WTC11 (cell line): ENCODE data around the gene SLC2A5. TPM values are rescaled to one million over a fixed set of nuclear protein-coding genes. Genes with fewer than 3 reads are reported as not detected.

ENCODE experiments used
- ATAC-seq: fragments of 200-7000 bp; cut with Tn5 transposase; 2 replicates; pipeline ENCODE4 v1.10.0; 2021; ENCODE audit warnings: mild to moderate bottlenecking, moderate library complexity
- CTCF ChIA-PET: fragments of 300-600 bp; sonication (Branson Sonifier 250); formaldehyde crosslinking; loops from one replicate; lab custom pipeline; 2021; ENCODE audit warnings: antibody characterized with exemption; lab: Charles Lee
- POLR2A ChIA-PET: fragments of 350-600 bp; sonication (Branson Sonifier 250); formaldehyde crosslinking; loops from one replicate; lab custom pipeline; 2021; ENCODE audit warnings: antibody characterized with exemption; lab: Charles Lee
- DNase-seq: peaks from one replicate; pipeline ENCODE4 v3.0.0; 2021; ENCODE audit warnings: low spot score
- H3K27ac Mint-ChIP-seq: 2 replicates; pipeline ENCODE4 v1.8.0; 2021; ENCODE audit warnings: mixed read lengths
- H3K27me3 Mint-ChIP-seq: 2 replicates; pipeline ENCODE4 v1.8.0; 2021; ENCODE audit warnings: low read depth, mild to moderate bottlenecking, moderate library complexity, mixed read lengths
- H3K36me3 Mint-ChIP-seq: 2 replicates; pipeline ENCODE4 v1.8.0; 2021; ENCODE audit warnings: mixed read lengths
- H3K4me1 Mint-ChIP-seq: 2 replicates; pipeline ENCODE4 v1.8.0; 2022; ENCODE audit warnings: mixed read lengths
- H3K4me3 Mint-ChIP-seq: 2 replicates; pipeline ENCODE4 v1.8.0; 2021; ENCODE audit warnings: mild to moderate bottlenecking, moderate library complexity, mixed read lengths
- H3K9me3 Mint-ChIP-seq: 2 replicates; pipeline ENCODE4 v1.8.0; 2021; ENCODE audit warnings: mixed read lengths
- AR ChIP-seq: fragments of 250-450 bp; sonication (Bioruptor Pico); IDR thresholded peaks from 2 replicates; pipeline ENCODE4 v1.9.0; 2021; ENCODE audit warnings: mild to moderate bottlenecking
- CREM ChIP-seq: sonication (generic); formaldehyde crosslinking; IDR thresholded peaks from 2 replicates; pipeline ENCODE4 v1.8.1; 2022; ENCODE audit warnings: mild to moderate bottlenecking, missing genetic modification reagents, moderate library complexity
- E2F4 ChIP-seq: sonication (generic); formaldehyde crosslinking; IDR thresholded peaks from 2 replicates; pipeline ENCODE4 v1.8.1; 2022; ENCODE audit warnings: low read depth, mild to moderate bottlenecking, moderate library complexity, missing genetic modification reagents, borderline replicate concordance
- FOXP4 ChIP-seq: sonication (generic); formaldehyde crosslinking; IDR thresholded peaks from 2 replicates; pipeline ENCODE4 v1.8.0; 2022; ENCODE audit warnings: mild to moderate bottlenecking, missing genetic modification reagents
- HMGXB4 ChIP-seq: sonication (generic); formaldehyde crosslinking; IDR thresholded peaks from 2 replicates; pipeline ENCODE4 v1.8.1; 2023; ENCODE audit warnings: mild to moderate bottlenecking, moderate library complexity, missing genetic modification reagents
- IRF1 ChIP-seq: sonication (generic); formaldehyde crosslinking; IDR thresholded peaks from 2 replicates; pipeline ENCODE4 v1.8.0; 2023; ENCODE audit warnings: missing genetic modification reagents
- MLX ChIP-seq: sonication (generic); formaldehyde crosslinking; IDR thresholded peaks from 2 replicates; pipeline ENCODE4 v1.8.1; 2023; ENCODE audit warnings: mild to moderate bottlenecking, missing genetic modification reagents, moderate library complexity
- MXD4 ChIP-seq: fragments of 250-450 bp; sonication (Bioruptor Pico); IDR thresholded peaks from 2 replicates; pipeline ENCODE4 v1.8.0; 2021; ENCODE audit warnings: mild to moderate bottlenecking, moderate library complexity, borderline replicate concordance
- MYBL2 ChIP-seq: sonication (generic); formaldehyde crosslinking; IDR thresholded peaks from 2 replicates; pipeline ENCODE4 v1.8.1; 2023; ENCODE audit warnings: mild to moderate bottlenecking, moderate library complexity, missing genetic modification reagents
- NR2C2 ChIP-seq: sonication (generic); formaldehyde crosslinking; IDR thresholded peaks from 2 replicates; pipeline ENCODE4 v1.8.0; 2022; ENCODE audit warnings: mild to moderate bottlenecking, missing genetic modification reagents
- TEAD1 ChIP-seq: sonication (generic); formaldehyde crosslinking; IDR thresholded peaks from 2 replicates; pipeline ENCODE4 v1.8.0; 2022; ENCODE audit warnings: mild to moderate bottlenecking, missing genetic modification reagents
- USF2 ChIP-seq: sonication (generic); formaldehyde crosslinking; IDR thresholded peaks from 2 replicates; pipeline ENCODE4 v1.8.1; 2023; ENCODE audit warnings: mild to moderate bottlenecking, missing genetic modification reagents, moderate library complexity
- ZMAT4 ChIP-seq: fragments of 250-450 bp; sonication (Bioruptor Pico); IDR thresholded peaks from 2 replicates; pipeline ENCODE4 v1.9.0; 2021; ENCODE audit warnings: mild to moderate bottlenecking
- ZNF138 ChIP-seq: sonication (generic); formaldehyde crosslinking; conservative IDR thresholded peaks from 2 replicates; pipeline ENCODE4 v1.8.1; 2022; ENCODE audit warnings: mild to moderate bottlenecking, moderate library complexity, missing genetic modification reagents
- ZNF532 ChIP-seq: fragments of 250-450 bp; sonication (Bioruptor Pico); IDR thresholded peaks from 2 replicates; pipeline ENCODE4 v1.9.0; 2021; ENCODE audit warnings: mild to moderate bottlenecking, borderline replicate concordance
- total RNA-seq: library from RNA; stranded (reverse); gene quantifications from 3 replicates; pipeline ENCODE4 v1.2.3, GENCODE V29; 2021

Gene SLC2A5
- total RNA-seq, 1 experiment from 2014 or later, result 0.04 TPM

- TF ChIP-seq FOXP4 (CRISPR knock-in tag) (no peak), CREM (CRISPR knock-in tag) (no peak), NR2C2 (CRISPR knock-in tag) (no peak), ZMAT4 (CRISPR knock-in tag) (no peak)
Measured at GRCh38 chr1:9065213-9065751, 4.2 kb downstream of the SLC2A5 start (continued).

GRCh38 chr1:9062846-9063245, 6.6 kb downstream of the SLC2A5 start:
- peaks cover 4% of the 10 kb centered on the region; the same call in 1 of the 2 replicates for H3K9me3 Mint-ChIP-seq
- ChIA-PET POLR2A (no interaction called here), CTCF (interaction anchor here (0.9 to 1.8 kb wide), 2 partner anchors 39 to 58 kb away, joined by 3 to 9 read pairs; no protein-coding TSS in a partner anchor)
- no peak for TF ChIP-seq MYBL2 (CRISPR knock-in tag)
- no peak for TF ChIP-seq IRF1 (CRISPR knock-in tag)
- no peak for TF ChIP-seq HMGXB4 (CRISPR knock-in tag)
- no peak for TF ChIP-seq MXD4 (CRISPR knock-in tag)
- TF ChIP-seq AR (CRISPR knock-in tag), result no peak
- no peak for TF ChIP-seq ZNF532 (CRISPR knock-in tag)
- no peak for TF ChIP-seq ZNF138 (CRISPR knock-in tag)
- TF ChIP-seq E2F4 (CRISPR knock-in tag), result no peak
- TF ChIP-seq MLX (CRISPR knock-in tag), result no peak
- TF ChIP-seq USF2 (CRISPR knock-in tag), result no peak
- TF ChIP-seq TEAD1, result no peak
- no peak for DNase-seq
- no peak for ATAC-seq
- H3K27ac Mint-ChIP-seq, result no peak overlapping the region
- H3K4me1 Mint-ChIP-seq, result peaks cover 13% of the 10 kb centered on the region
- no peaks in the 10 kb centered on the region for H3K36me3 Mint-ChIP-seq
- H3K27me3 Mint-ChIP-seq, result no peaks in the 10 kb centered on the region
- no peak overlapping the region for H3K4me3 Mint-ChIP-seq
